ENCODE measurements around the gene ITGB2.

ITGB2 gene

DNA sequence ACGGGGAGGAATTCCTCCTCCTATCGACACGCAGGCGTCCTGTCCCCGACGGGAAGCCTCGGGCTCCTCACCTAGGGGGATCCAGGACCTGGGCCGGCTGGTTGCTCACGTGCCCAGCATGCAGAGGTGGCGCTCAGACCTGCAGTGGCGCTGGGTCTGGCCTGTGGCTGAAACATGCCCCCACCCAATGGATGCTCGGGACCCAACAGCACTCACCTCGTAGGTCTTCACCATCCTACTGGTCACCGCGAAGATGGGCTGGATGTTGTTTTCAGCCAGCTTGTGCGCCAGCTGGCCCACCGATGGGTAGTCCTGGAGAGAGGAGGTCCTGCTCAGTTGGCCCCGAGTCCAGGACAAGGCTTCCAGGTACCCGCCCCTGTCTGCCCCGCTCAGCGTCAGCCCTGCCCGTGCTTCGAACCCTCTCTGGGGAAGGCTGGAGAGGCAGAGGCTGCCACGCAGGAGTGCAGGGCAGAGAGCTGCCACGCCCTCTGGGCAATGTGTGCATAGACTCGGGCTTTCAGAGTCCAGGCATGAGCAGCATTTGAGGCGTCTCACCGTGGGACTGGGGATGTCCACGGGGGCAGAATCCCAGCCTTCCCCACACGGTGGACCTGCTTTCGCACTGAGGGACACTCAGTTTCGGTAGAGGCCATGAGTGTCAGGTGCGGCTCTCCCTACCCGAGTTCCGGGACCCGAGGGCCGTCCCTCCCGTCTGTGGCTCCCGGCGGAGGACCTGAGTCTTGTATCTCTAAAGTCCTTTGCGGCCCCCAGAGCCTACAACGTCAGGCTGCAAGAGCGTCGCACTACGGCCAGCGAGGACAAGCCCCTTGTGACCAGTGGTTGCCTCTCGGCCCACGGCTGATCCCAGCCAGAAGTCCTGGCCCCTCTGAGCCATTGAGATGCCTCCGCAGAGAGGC lies 21.6 kb downstream of the ITGB2 start:
- DNase-seq (ENCODE audit: extremely low read depth in 1 of 2, low read depth in 1 of 2), result no peak

DNA sequence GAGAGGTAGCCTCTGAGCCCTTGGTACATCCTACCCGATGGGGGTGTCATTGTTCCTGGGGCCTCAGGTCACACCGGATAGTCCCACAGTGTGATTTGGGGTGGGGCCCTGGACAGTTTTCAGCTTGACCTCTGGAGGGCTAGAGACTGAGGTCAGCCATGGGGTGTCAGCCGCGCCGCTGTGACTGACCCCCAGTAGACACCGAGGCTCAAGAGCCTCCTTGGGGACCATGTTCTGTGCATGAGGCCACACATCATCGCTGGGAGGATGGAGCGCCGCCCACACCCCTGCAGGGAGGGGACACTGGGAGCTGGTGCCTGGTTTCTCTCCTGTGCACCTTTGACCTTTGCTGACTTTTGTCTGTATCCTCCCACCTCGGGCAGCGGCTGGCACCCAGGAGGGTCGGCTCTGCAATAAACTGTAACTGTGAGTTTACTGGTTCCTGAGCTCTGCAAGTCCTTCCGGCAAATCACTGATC lies 22.6 kb downstream of the ITGB2 start:
- DNase-seq (ENCODE audit: extremely low read depth in 1 of 2, low read depth in 1 of 2), result no peak

DNA sequence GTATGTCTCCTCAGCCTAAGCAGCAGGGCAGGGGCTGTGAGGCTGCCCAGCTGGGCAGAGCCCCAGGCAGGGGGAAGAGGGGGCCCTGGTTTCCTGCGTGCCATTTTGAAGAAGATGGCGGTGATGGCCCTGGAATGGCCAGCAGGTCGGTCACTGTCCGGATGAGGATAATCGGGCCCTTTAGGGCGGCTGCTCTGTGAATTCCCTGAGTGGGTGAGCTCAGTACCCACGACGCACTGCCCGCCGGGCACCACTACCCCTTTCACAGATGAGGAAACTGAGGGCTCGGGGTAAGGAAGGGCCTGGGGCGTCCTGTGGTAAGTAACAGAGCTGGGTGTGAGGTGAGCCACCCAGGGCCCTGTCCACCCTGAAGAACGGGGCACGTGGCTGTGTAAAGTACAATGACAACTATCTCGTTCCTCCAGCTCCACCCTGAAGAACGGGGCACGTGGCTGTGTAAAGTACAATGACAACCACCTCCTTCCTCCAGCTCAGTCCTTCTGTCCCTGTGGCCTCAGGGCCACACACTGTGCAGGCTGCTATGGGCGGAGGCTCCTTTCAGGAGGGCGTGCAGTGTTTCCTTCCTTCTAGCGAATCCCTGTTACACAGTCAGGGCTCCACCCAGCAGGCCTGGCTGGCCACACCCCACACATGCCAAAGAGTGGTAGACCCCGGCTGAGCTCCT lies 23.2 kb downstream of the ITGB2 start:
- DNase-seq (ENCODE audit: extremely low read depth in 1 of 2, low read depth in 1 of 2), result no peak

DNA sequence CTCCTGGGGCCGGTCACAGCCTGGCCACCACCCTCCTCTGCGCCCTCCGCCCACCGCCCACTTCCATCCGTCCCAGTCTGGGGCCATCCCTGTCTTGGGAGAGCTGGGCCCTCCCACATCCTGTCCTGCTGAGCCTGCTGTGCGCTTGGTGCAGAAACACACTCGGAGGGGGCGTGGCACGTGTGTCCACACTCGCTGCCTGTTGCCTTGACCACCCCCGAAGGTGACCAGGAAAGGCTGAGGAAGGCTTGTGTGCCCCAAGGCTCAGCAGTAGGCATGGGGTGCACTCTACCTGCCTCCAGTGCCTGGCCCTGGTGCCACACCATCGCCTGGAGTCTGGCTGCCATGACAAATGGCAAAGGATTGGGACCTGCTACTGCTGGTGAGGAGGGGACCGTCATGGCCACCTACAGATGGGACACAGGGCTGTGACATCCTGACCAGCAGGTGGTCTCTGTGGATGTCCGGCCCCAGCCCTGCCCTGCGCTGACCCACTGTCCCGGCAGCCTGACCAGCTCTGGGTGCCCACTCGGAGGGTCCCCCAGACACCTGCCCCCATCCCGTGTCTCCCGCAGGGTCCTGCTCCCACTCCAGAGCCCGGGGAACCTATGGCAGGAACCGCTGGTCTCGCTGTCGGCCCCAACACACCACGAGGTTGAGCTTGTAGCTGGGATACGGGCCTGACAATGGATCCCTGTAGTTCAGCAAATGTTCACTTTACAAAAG lies 24.0 kb downstream of the ITGB2 start:
- no peak for DNase-seq (ENCODE audit: extremely low read depth in 1 of 2, low read depth in 1 of 2)

DNA sequence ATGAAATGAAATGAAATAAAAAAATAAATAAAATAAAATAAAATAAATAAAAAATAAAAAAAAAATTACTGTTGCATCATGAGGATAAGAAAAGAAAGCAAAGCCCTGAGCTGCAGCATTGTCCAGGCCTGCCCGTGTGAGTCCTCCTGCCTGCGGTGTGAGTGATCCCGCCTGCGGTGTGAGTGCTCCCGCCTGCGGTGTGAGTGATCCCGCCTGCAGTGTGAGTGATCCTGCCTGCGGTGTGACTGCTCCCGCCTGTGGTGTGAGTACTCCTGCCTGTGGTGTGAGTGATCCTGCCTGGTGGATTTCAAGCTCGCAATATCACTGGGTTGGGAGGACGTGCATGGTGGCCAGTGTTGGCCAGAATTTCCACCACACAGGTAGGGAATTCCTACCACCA lies 24.8 kb downstream of the ITGB2 start:
- DNase-seq (ENCODE audit: extremely low read depth in 1 of 2, low read depth in 1 of 2), result no peak

DNA sequence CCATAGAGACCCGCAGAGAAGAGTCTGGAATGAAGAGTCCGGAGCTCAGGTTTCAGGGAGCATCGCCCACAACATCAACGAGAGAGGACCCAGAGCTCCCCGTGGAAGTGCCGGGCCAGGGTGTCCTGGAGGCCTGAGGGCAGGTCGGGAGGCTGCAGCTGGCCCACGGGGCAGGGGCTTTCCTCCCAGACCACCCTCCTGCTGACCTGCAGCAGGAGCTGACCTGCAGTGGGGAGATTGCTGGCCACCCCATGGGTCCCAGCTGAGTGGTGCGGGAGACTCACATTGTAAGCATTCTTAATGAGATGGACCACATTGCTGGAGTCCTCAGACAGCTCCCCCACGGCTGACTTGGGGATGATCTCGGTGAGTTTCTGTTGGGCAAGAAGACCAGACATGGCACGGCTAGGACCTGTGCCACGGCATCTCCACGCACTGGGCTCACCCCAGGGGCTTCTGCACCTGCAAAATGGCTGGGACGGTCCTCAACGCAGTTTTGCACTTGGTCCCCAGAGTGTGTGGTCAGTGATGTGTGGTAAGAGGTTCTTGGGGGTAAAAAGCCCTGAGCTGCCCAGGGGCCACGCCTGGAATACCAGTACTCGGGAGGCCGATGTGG lies 25.9 kb downstream of the ITGB2 start:
- DNase-seq (ENCODE audit: extremely low read depth in 1 of 2, low read depth in 1 of 2), result no peak

DNA sequence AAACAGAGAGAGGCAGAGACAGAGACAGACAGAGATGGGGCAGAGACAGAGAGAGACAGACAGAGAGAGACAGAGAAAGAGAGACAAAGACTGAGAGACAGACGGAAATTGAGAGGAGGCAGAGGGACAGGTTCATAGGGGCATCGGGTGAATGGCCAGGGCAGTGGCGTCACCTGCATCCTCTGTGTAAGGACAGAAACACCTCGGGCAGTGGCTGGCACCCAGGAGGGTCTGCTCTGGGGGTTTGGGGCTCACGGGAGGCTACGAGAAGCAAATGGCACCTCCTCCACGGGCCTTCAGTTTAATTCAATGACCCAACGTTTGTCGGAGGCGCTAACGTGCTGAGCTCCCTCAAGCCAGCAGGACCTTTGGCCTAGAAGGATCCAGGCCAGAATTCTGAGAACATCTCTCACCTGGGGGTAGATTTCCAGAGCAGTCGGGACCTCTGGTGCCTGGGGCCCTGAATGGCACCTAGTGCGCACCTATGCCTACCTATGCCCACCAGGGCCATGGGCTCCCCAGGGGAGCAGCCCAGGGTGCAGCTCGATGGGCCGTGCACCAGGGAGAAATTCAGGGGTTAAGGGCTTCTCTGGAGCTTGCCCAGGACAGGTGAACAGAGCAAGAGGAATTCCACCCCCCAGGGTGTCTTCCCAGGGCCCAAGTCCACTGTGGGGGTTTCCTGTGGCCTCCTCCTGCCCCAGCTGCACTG lies 26.6 kb downstream of the ITGB2 start:
- DNase-seq (ENCODE audit: extremely low read depth in 1 of 2, low read depth in 1 of 2), result no peak

DNA sequence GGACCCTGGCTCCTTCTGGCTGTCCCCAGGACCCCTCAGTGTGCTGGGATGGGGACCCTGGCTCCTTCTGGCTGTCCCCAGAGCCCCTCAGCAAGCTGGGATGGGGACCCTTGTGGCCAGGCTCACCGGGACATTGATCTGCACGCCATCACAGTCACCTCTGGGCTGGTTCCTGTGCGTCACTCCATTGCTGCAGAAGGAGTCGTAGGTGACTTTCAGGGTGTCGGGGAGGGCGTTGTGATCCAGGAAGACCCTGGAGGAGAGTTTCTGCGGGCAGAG lies 27.5 kb downstream of the ITGB2 start:
- DNase-seq (ENCODE audit: extremely low read depth in 1 of 2, low read depth in 1 of 2), result no peak

DNA sequence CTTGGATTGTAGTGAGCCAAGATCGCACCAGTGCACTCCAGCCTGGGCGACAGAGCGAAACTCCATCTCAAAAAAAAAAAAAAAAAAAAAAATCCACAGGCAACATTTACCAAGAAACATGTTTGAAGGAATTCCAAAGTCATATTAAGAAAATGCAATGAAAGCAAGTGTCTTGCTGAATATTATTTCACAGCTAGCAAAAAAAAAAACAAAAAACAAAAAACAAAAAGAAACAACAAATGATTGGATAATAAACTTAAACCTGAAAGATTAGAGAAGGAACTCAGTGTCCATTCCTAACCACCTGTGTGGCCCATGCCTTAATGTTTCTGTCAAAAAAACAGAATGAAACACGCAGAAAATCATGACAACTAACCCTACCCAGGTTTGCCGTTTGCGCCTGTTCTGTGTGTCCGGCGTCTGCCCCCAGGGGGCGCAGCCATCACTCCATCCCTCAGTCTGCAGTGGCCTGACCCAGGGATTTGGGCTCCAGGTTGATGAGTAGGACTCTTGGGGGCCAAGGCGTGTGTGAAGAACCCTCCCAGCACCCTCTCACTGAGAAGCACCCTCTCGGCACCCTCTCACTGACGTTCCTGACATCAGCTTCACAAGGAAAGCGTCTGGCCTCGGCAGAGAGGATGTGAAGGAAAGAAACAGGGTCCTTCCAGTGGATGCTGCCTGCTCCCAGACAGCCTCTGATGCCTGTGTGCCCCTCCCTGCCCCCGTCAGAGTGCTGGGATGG lies 28.0 kb downstream of the ITGB2 start:
- peak in 1 of 2 donors; percentile 70 for DNase-seq (ENCODE audit: extremely low read depth in 1 of 2, low read depth in 1 of 2)

DNA sequence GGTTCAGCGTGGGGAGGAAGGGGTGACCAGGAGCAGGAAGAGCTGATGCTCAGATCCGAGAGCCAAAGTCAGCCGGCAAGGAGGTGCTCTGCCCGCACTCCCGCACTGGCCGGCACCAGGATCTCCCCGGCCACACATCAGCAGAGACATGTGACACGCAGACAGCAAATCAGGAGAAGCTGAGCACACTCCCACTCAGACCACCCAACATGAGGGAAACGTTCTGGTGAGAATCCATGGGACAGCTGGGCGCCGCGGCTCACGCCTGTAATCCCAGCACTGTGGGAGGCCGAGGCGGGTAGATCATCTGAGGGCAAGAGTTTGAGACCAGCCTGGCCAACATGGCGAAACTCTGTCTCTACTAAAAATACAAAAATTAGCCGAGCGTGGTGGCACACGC lies 28.6 kb downstream of the ITGB2 start:
- DNase-seq (ENCODE audit: extremely low read depth in 1 of 2, low read depth in 1 of 2), result no peak

DNA sequence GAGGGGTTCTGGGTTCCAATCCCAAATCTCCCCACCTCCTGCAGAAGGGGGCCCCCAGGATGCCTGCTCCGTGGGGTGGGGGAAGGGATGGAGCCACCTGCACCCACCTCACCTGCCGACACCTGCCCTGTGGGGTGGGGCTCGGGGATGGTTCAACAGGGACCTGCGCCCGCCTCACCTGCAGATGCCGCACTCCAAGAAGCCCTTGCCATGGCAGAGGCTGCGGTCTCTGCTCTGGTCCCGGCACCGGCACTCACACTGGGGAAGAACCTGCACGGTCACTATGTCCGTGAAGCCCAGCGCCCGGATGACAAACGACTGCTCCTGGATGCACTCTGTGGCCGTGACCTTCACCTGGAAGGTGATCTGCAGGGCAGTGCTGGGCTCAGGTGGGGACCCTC lies 29.1 kb downstream of the ITGB2 start:
- DNase-seq (ENCODE audit: extremely low read depth in 1 of 2, low read depth in 1 of 2), result no peak

DNA sequence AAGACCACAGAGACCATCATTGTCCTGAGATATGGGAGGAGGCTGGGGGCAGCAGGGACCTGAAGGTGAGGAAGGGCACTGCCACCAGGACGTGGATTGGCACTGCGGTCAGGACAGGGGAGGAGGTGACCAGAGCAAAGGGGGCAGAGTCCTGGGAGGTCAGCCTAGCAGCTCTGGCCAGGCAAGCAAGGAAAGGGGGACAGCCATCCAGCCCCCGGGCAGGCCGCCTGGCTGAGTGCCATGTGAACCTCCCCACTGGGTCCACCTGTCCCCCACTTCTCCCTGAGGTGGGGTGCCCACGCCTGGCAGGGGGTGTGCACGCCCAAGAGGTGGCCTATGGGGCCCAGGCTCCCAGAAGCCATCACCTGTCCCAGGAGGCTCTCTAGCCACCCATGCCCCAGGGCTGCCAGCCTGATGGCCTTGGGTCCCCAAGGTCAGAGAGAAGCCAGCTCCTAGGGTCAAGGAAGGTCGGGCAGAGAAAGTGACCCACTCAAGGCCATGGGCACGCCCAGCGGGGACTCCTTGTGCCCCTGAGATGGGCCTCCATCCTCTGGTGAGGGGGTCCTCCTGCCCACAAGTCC lies 29.6 kb downstream of the ITGB2 start:
- no peak for DNase-seq (ENCODE audit: extremely low read depth in 1 of 2, low read depth in 1 of 2)

DNA sequence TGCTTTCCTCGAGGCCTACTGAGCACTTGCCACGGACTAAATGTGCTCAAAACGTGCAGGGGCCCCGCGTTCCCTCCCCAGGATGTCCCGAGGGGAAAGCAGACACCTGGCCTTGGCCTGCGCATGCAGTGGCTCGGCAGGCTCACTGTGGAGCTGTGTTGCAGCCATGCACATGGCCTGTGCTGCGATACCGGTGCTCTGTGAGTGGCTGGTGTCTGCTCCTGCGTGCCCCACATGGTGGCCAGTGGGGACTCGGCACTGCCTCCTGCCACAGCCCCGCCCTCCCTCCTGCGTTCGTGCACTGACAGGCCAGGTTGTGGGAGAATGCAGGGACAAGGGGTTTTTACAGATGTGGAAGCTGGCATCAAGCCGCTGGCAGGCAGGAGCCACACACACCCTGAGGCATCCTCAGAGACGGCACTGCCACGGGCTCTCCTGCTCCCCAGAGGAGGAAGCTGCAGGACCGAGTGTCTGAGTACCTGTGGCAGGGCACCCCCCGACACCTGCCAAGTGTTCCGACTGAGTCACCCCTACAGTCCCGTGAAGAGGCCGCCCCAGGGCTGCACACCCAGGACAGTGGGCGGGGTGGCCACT lies 30.3 kb downstream of the ITGB2 start:
- no peak for DNase-seq (ENCODE audit: extremely low read depth in 1 of 2, low read depth in 1 of 2)

DNA sequence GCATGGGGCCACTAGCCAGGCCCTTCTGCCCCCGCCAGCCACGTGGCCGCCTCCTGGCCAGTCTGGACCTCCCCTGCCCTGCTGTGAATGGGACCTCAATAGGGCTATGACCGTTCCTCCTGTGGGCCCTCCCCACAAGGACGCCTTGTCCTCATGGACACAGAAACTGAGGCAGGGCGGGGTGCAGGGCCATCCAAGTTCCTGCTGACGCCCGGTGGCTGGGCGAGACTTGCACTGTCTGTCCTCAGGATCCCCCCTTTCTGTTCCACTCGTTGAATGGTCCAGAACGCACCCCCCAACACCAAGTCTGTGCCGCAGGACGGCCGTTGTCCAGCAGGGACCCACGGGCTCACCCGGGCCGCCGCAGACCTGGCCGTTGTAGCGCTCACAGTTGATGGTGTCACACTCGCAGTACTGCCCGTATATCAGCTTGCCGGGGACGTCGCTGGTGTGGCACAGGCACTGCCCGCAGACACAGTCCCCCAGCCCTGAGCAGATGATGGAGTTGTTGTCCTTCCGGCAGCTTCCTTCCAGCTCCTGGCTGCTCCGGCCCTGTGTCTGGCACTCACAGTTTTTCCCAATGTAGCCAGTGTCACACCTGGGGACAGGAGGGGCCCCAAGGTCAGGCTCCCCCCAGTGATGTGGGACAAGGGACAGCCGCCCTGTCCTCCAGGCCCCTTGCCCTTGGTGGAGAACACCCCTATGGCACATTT lies 30.9 kb downstream of the ITGB2 start:
- no peak for DNase-seq (ENCODE audit: extremely low read depth in 1 of 2, low read depth in 1 of 2)

DNA sequence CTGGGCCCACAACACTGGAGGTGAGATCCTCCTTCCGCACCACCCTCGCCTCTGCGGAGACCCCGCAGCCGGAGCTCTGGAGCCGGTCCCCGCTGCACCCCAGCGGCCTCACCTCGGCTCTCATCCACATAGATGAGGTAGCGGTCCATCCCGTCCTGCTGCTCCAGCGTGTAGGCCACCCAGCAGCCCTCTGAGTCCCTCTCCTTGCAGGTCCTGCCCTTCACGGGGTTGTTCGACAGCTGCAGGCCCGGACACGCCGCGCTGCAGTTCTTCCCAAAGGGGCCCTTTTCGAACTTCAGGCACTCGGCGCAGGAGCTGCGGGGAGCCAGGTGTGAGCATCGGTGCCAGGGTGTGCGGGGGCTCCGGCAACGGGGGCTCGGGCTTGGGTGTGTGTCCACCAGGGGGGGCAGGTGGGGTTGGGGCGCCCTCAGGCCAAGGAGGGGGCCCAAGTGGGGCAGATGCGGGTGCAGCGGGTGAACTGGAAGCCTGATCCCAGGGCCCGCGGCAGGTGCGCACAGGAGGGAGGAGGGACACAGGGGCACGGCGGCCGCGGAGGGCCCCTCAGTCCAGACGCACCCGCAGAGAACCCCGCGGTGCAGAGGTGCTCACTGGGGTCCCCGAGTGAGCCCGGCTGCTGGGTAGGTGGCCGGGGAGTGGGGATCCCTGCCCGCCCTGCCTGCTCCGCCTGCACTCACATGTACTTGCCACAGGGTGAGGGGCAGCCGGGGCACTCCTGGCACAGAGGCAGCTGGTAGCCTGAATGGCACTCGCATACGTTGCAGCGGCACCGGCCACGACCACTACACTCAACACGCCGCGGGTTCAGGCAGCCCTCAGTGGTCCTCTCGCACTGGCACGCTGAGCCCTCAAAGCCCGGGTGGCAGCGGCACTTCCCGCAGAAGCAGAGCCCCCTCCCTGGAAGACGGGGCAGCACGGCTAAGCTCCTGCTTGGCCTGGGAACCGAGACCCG lies 31.8 kb downstream of the ITGB2 start:
- no peak for DNase-seq (ENCODE audit: extremely low read depth in 1 of 2, low read depth in 1 of 2)

DNA sequence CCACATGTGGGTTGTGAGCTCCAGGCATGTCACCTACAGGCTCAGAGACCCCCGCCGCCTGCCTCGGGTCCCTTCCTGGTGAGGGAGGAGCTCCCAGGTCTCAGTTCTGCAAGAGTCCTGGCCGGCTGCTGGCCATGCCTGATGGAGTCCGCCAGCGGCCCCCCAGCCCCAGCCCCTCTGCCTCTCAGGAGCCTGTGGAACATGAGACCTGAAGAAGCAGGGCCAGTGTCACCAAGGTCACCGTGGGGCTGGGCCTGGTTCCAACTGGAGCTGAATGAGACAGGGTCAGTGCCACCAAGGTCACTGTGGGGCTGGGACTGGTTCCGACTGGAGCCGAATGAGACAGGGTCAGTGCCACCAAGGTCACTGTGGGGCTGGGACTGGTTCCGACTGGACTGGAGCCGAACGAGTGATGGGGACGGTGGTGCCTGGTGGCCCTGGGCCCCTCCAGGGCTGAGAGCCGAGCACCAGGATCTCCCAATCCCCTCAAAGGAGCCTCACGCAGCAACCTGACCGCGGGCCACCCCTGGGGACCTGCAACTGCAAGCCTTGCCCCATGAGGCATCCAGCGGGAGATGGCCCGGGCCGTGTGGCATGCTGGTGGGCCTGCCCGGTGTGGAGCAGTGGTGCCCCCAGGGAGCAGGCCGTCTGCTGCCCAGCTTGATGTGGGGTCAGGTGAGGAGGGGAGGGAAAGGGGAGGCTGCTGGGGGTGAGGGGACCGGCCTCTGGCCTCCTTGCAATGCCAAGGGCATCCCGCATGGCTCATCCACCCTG lies 32.7 kb downstream of the ITGB2 start:
- no peak for DNase-seq (ENCODE audit: extremely low read depth in 1 of 2, low read depth in 1 of 2)

Data from activated CD8-positive, alpha-beta memory T cell treated with anti-CD3 and anti-CD28 coated beads for 1 hour (primary cell).